ENCODE data around the gene MN1. TPM values are rescaled to one million over a fixed set of nuclear protein-coding genes. Genes with fewer than 3 reads are reported as not detected.

MN1 gene
- polyA plus RNA-seq, 3 donors, result 0.06 to 0.38 (median 0.29) TPM

GRCh38 chr22:27769012-27769411 lies 32.5 kb downstream of the MN1 start:
- Histone ChIP-seq H3K4me3 (replicated peaks in 1 of 3; ENCODE audit: low read depth in 2 of 3, low read length in 3 of 3) (no peak overlapping the region), H3K27me3 (ENCODE audit: control insufficient read depth in 2 of 2, insufficient read depth in 2 of 2, low read length in 2 of 2) (no peaks in the 10 kb centered on the region), H3K36me3 (replicated peaks in 1 of 2; ENCODE audit: control insufficient read depth in 1 of 2, insufficient read depth in 2 of 2, low read length in 2 of 2) (no peaks in the 10 kb centered on the region), H3K79me2 (ENCODE audit: insufficient read depth, low read length) (no peaks in the 10 kb centered on the region), H3K27ac (ENCODE audit: low read depth in 1 of 2, low read length in 2 of 2) (no peak overlapping the region), H3K4me2 (replicated peaks; ENCODE audit: extremely low read depth, low read length, poor library complexity, severe bottlenecking) (no peak overlapping the region), H2AFZ (ENCODE audit: insufficient read depth, low read depth, low read length, poor library complexity, severe bottlenecking) (no peak overlapping the region), H3K9ac (ENCODE audit: insufficient read depth, low read length, poor library complexity, severe bottlenecking) (no peak overlapping the region), H3K4me1 (ENCODE audit: control insufficient read depth in 1 of 2, insufficient read depth in 2 of 2, low read length in 2 of 2) (no peaks in the 10 kb centered on the region), H3K9me3 (replicated peaks in 1 of 2; ENCODE audit: control insufficient read depth in 1 of 2, insufficient read depth in 1 of 2, low read length in 2 of 2) (no peaks in the 10 kb centered on the region), H4K20me1 (ENCODE audit: insufficient read depth, low read length) (no peaks in the 10 kb centered on the region)
- Mint-ChIP-seq H3K27ac (peak overlapping the region in 1 of 7 donors; percentile 2), H3K27me3 (ENCODE audit: low read depth in 3 of 3) (peaks cover 0 to 2% (median 2%) of the 10 kb centered on the region in 3 donors), H3K4me3 (no peak overlapping the region), H3K36me3 (no peaks in the 10 kb centered on the region), H3K9me3 (peaks cover 0 to 1% (median 0%) of the 10 kb centered on the region in 7 donors), H3K4me1 (no peaks in the 10 kb centered on the region)
- DNase-seq, result no peak
- TF ChIP-seq CTCF (IDR thresholded peaks at IDR 0.05), result no peak
- WGBS (ENCODE audit: insufficient coverage), result no CpG with 5 or more reads among the region's 3 CpGs
- intact Hi-C loops (cut with micrococcal nuclease), result no loop called here

- no peak for DNase-seq
- Histone ChIP-seq H2AFZ (ENCODE audit: insufficient read depth, low read depth, low read length, poor library complexity, severe bottlenecking) (no peak overlapping the region), H3K4me3 (replicated peaks in 1 of 3; ENCODE audit: low read depth in 2 of 3, low read length in 3 of 3) (no peak overlapping the region), H3K36me3 (replicated peaks in 1 of 2; ENCODE audit: control insufficient read depth in 1 of 2, insufficient read depth in 2 of 2, low read length in 2 of 2) (no peaks in the 10 kb centered on the region), H3K4me2 (replicated peaks; ENCODE audit: extremely low read depth, low read length, poor library complexity, severe bottlenecking) (no peak overlapping the region), H3K27ac (ENCODE audit: low read depth in 1 of 2, low read length in 2 of 2) (no peak overlapping the region), H3K9me3 (replicated peaks in 1 of 2; ENCODE audit: control insufficient read depth in 1 of 2, insufficient read depth in 1 of 2, low read length in 2 of 2) (no peaks in the 10 kb centered on the region), H3K9ac (ENCODE audit: insufficient read depth, low read length, poor library complexity, severe bottlenecking) (no peak overlapping the region), H4K20me1 (ENCODE audit: insufficient read depth, low read length) (no peaks in the 10 kb centered on the region), H3K27me3 (ENCODE audit: control insufficient read depth in 2 of 2, insufficient read depth in 2 of 2, low read length in 2 of 2) (no peaks in the 10 kb centered on the region), H3K4me1 (ENCODE audit: control insufficient read depth in 1 of 2, insufficient read depth in 2 of 2, low read length in 2 of 2) (no peaks in the 10 kb centered on the region), H3K79me2 (ENCODE audit: insufficient read depth, low read length) (no peaks in the 10 kb centered on the region)
- Mint-ChIP-seq H3K4me3 (no peak overlapping the region), H3K9me3 (peaks cover 0 to 1% (median 0%) of the 10 kb centered on the region in 7 donors), H3K27me3 (ENCODE audit: low read depth in 3 of 3) (peaks cover 0 to 5% (median 2%) of the 10 kb centered on the region in 3 donors), H3K4me1 (no peaks in the 10 kb centered on the region), H3K27ac (no peak overlapping the region), H3K36me3 (no peaks in the 10 kb centered on the region)
- no CpG with 5 or more reads among the region's 2 CpGs for WGBS (ENCODE audit: insufficient coverage)
- intact Hi-C loops (cut with micrococcal nuclease), result no loop called here
- no peak for TF ChIP-seq CTCF (IDR thresholded peaks at IDR 0.05)
Observed at GRCh38 chr22:27768027-27768653, 33.4 kb downstream of the MN1 start.

Measured in CD14-positive monocyte (primary cell).